Body of pancreas (tissue), 4 donors: ENCODE results near the gene ICOSLG.

Source experiments
- CTCF ChIP-seq, 7 experiments: fragments of 450-650 bp in 4 of 7; fragments of 200-600 bp in 3 of 7; sonication (generic) in 3 of 7; IDR thresholded peaks; one replicate each; pipeline ENCODE4 v1.5.1; 2016 to 2019; ENCODE audit warnings: antibody characterized with exemption in 7 of 7
- POLR2A ChIP-seq, 3 donors: fragments of 450-650 bp; IDR thresholded peaks; one replicate each; pipeline ENCODE4 v1.6.1; 2016; ENCODE audit warnings: antibody characterized with exemption in 3 of 3, mild to moderate bottlenecking in 2 of 3

- TF ChIP-seq CTCF (IDR thresholded peaks at IDR 0.05), result no peak
- no peak for TF ChIP-seq POLR2A (IDR thresholded peaks at IDR 0.05)
Measured at GRCh38 chr21:44273046-44273445, 32.3 kb upstream of the ICOSLG start.
